IMR-90 (cell line): ENCODE results near the gene KRTAP10-3. TPM values are rescaled to one million over a fixed set of nuclear protein-coding genes. Genes with fewer than 3 reads are reported as not detected.

Experiments
- ATAC-seq: fragments of 200-7000 bp; cut with Tn5 transposase; 2 replicates; pipeline ENCODE4 v1.9.1; 2020; ENCODE audit warnings: low read depth, mild to moderate bottlenecking, moderate library complexity
- BruUV-seq: library from RNA; stranded (reverse); fragments of 400-500 nt; replicated peaks from 2 replicates; lab custom pipeline; 2021; lab: Mats Ljungman, UMichigan
- CTCF ChIA-PET: fragments of 300-600 bp; formaldehyde crosslinking; extraction: SDS; loops from one replicate; lab custom pipeline; 2021; ENCODE audit warnings: antibody characterized with exemption; lab: Yijun Ruan, JAX
- POLR2A ChIA-PET: fragments of 300-600 bp; sonication (Branson Sonifier 250); formaldehyde crosslinking; loops from one replicate; lab custom pipeline; 2022; ENCODE audit warnings: antibody characterized with exemption; ENCODE audit not compliant: unreplicated experiment; lab: Charles Lee
- DNase-seq: peaks from one replicate; pipeline ENCODE4 v3.0.0; 2013
- H2AFZ ChIP-seq: replicated peaks from 2 replicates; pipeline ENCODE3; 2013; ENCODE audit warnings: low read length, mild to moderate bottlenecking; ENCODE audit not compliant: poor library complexity
- H2AK5ac ChIP-seq: 2 replicates; pipeline ENCODE4 v1.6.1; 2013; ENCODE audit warnings: low read depth, low read length, inconsistent platforms
- H2AK9ac ChIP-seq: replicated peaks from 2 replicates; pipeline ENCODE3; 2013; ENCODE audit warnings: mild to moderate bottlenecking, low read depth, low read length, moderate library complexity; ENCODE audit not compliant: poor library complexity
- H2BK120ac ChIP-seq: 2 replicates; pipeline ENCODE4 v1.6.1; 2013; ENCODE audit warnings: low read depth, low read length, inconsistent platforms
- H2BK15ac ChIP-seq: 3 replicates; pipeline ENCODE4 v1.6.1; 2013; ENCODE audit warnings: low read depth, low read length, inconsistent platforms
- H2BK20ac ChIP-seq: 2 replicates; pipeline ENCODE4 v1.6.1; 2013; ENCODE audit warnings: low read depth, mild to moderate bottlenecking, inconsistent platforms, low read length, moderate library complexity
- H2BK5ac ChIP-seq: 2 replicates; pipeline ENCODE4 v1.6.1; 2013; ENCODE audit warnings: mild to moderate bottlenecking, low read depth, low read length, inconsistent platforms; ENCODE audit not compliant: poor library complexity, severe bottlenecking
- H3K14ac ChIP-seq: replicated peaks from 2 replicates; pipeline ENCODE4 v1.6.1; 2013; ENCODE audit warnings: low read depth, low read length, inconsistent platforms
- H3K18ac ChIP-seq: 2 replicates; pipeline ENCODE4 v1.6.1; 2013; ENCODE audit warnings: low read depth, low read length, control low read depth
- H3K23ac ChIP-seq: 2 replicates; pipeline ENCODE4 v1.6.1; 2013; ENCODE audit warnings: low read depth, low read length, inconsistent platforms
- H3K27ac ChIP-seq: 2 replicates; pipeline ENCODE4 v1.5.1; 2013; ENCODE audit warnings: mild to moderate bottlenecking, control low read depth, low read length; ENCODE audit not compliant: insufficient read depth
- H3K27me3 ChIP-seq: 2 replicates; pipeline ENCODE4 v1.6.1; 2013; ENCODE audit warnings: low read length; ENCODE audit not compliant: control insufficient read depth, insufficient read depth
- H3K36me3 ChIP-seq: 2 replicates; pipeline ENCODE4 v1.6.1; 2013; ENCODE audit warnings: low read length, mixed read lengths; ENCODE audit not compliant: control insufficient read depth, insufficient read depth
- H3K4ac ChIP-seq: 2 replicates; pipeline ENCODE4 v1.6.1; 2013; ENCODE audit warnings: low read depth, low read length, inconsistent platforms
- H3K4me1 ChIP-seq: 2 replicates; pipeline ENCODE4 v1.6.1; 2013; ENCODE audit warnings: low read length, mixed read lengths; ENCODE audit not compliant: control insufficient read depth, insufficient read depth
- H3K4me2 ChIP-seq: 2 replicates; pipeline ENCODE4 v1.6.1; 2013; ENCODE audit warnings: low read depth, mild to moderate bottlenecking, control low read depth, low read length, moderate library complexity
- H3K4me3 ChIP-seq: 2 replicates; pipeline ENCODE4 v1.5.1; 2013; ENCODE audit warnings: low read depth, mild to moderate bottlenecking, control low read depth, low read length, moderate library complexity; ENCODE audit not compliant: insufficient read depth
- H3K56ac ChIP-seq: 2 replicates; pipeline ENCODE4 v1.6.1; 2013; ENCODE audit warnings: low read length, inconsistent platforms; ENCODE audit not compliant: insufficient read depth; ENCODE audit errors: extremely low read depth
- H3K79me1 ChIP-seq, 2 experiments: 2 replicates each; pipeline ENCODE4 v1.6.1; 2013; ENCODE audit warnings: low read length in 2 of 2, inconsistent platforms in 1 of 2, low read depth in 1 of 2
- H3K9ac ChIP-seq: 2 replicates; pipeline ENCODE4 v1.6.1; 2013; ENCODE audit warnings: low read depth, low read length, control low read depth
- H3K9me1 ChIP-seq: 2 replicates; pipeline ENCODE4 v1.6.1; 2013; ENCODE audit warnings: low read length, inconsistent platforms; ENCODE audit not compliant: insufficient read depth
- H3K9me3 ChIP-seq: 2 replicates; pipeline ENCODE4 v1.6.1; 2013; ENCODE audit warnings: low read length; ENCODE audit not compliant: control insufficient read depth, insufficient read depth
- H4K20me1 ChIP-seq: 2 replicates; pipeline ENCODE4 v1.6.1; 2013; ENCODE audit warnings: low read length, inconsistent platforms; ENCODE audit not compliant: insufficient read depth
- H4K5ac ChIP-seq: 2 replicates; pipeline ENCODE4 v1.6.1; 2013; ENCODE audit warnings: mild to moderate bottlenecking, low read depth, low read length, control low read depth
- H4K8ac ChIP-seq, 2 experiments: 2 replicates each; pipeline ENCODE4 v1.6.1; 2013; ENCODE audit warnings: low read depth in 2 of 2, low read length in 2 of 2, control low read depth in 1 of 2, inconsistent platforms in 1 of 2
- H4K91ac ChIP-seq: 2 replicates; pipeline ENCODE4 v1.6.1; 2013; ENCODE audit warnings: low read depth, low read length, inconsistent platforms; ENCODE audit not compliant: insufficient read depth
- NFE2L2 ChIP-seq: fragments of 150-350 bp; IDR thresholded peaks from 2 replicates; pipeline ENCODE4 v1.6.1; 2016; ENCODE audit warnings: low read depth, mild to moderate bottlenecking, low read length
- WGBS, 2 experiments: methylation state at CpG; one replicate each; pipeline versions ENCODE4 v1.1.5 to v1.1.7; 2013; ENCODE audit warnings: missing lambda C conversion rate in 2 of 2; ENCODE audit not compliant: insufficient read length in 1 of 2; ENCODE audit errors: extremely low coverage in 2 of 2; 5-methylcytosine and 5-hydroxymethylcytosine counted together
- dilution Hi-C: fragments of 300-500 bp; cut with HindIII; formaldehyde crosslinking; loops from one replicate; pipeline ENCODE4 v1.14.3; 2018; ENCODE audit warnings: low sequenced_read_pairs; ENCODE audit not compliant: unreplicated experiment
- in situ Hi-C: fragments of 300-500 bp; cut with MboI; formaldehyde crosslinking; loops from 3 replicates; pipeline ENCODE4 v1.14.3; 2019; ENCODE audit warnings: low sequenced_read_pairs, inconsistent platforms, mixed read lengths
- intact Hi-C: fragments of 100-400 bp; cut with micrococcal nuclease; formaldehyde crosslinking; loops from 2 replicates; pipeline ENCODE4 v1.10.0; 2022
- polyA plus RNA-seq, 3 experiments: library from polyadenylated mRNA; depleted of rRNA; stranded (reverse); fragments of >200 nt; gene quantifications; 2 replicates each; pipeline ENCODE4 v1.2.3, GENCODE V29; 2012; ENCODE audit warnings: low replicate concordance in 1 of 3
- total RNA-seq: library from RNA; depleted of rRNA; stranded (reverse); fragments of >200 nt; gene quantifications from 2 replicates; pipeline ENCODE4 v1.2.3, GENCODE V29; 2012

KRTAP10-3 gene
- total and polyA plus RNA-seq, 2 of the 4 experiments (the other 2 are of a cell fraction): not detected

GRCh38 chr21:44557491-44558328, 885 bp downstream of the KRTAP10-3 start:
- Histone ChIP-seq H2BK120ac (no peak overlapping the region), H4K8ac (no peak overlapping the region), H3K36me3 (no peaks in the 10 kb centered on the region), H3K23ac (no peak overlapping the region), H3K56ac (no peak overlapping the region), H3K4me3 (no peak overlapping the region), H2AFZ (no peak overlapping the region), H3K79me1 (no peaks in the 10 kb centered on the region), H3K18ac (no peak overlapping the region), H3K14ac (no peak overlapping the region), H3K4me1 (no peaks in the 10 kb centered on the region), H2BK15ac (no peak overlapping the region), H4K91ac (no peak overlapping the region), H3K4me2 (no peak overlapping the region), H4K20me1 (no peaks in the 10 kb centered on the region), H3K9me3 (no peaks in the 10 kb centered on the region), H2BK20ac (no peak overlapping the region), H3K9ac (no peak overlapping the region), H2AK5ac (no peak overlapping the region), H3K4ac (no peak overlapping the region), H2BK5ac (no peak overlapping the region), H3K27me3 (peaks cover 16% of the 10 kb centered on the region), H3K9me1 (no peaks in the 10 kb centered on the region), H2AK9ac (no peak overlapping the region), H4K5ac (no peak overlapping the region), H3K27ac (no peak overlapping the region)
- no peak for TF ChIP-seq NFE2L2
- DNase-seq: no peak
- BruUV-seq: no TSS peak
- CTCF ChIA-PET: no interaction called here
- dilution Hi-C loops: no loop called here
- WGBS, 2 experiments: 39% methylated on average over 15 of the region's 30 CpGs; no CpG with 5 or more reads in 1 of the 2 experiments
- in situ Hi-C loops: no loop called here
- ATAC-seq: no peak; the same call in 1 of the 2 replicates
- POLR2A ChIA-PET: no interaction called here
- intact Hi-C loops: no loop called here
